AG09309 (cell line): ENCODE results near the gene MAPKAP1.

Source experiments
- DNase-seq: peaks from one replicate; pipeline ENCODE4 v3.0.0-alpha.2; 2010; ENCODE audit warnings: low read depth
- H3K4me3 ChIP-seq: 2 replicates; pipeline ENCODE4 v1.5.1; 2011; ENCODE audit warnings: mild to moderate bottlenecking, low read depth, low read length, moderate library complexity; ENCODE audit not compliant: control insufficient read depth
- TF ChIP-seq, protein P1 (sequence below): IDR thresholded peaks from 2 replicates; pipeline ENCODE4 v1.5.1; 2011; ENCODE audit warnings: mild to moderate bottlenecking, low read depth, low read length, inconsistent platforms; ENCODE audit not compliant: insufficient read depth, control insufficient read depth; ENCODE audit errors: missing control alignments

MAPKAP1 gene

GRCh38 chr9:125455876-125456275 is 251.1 kb downstream of the MAPKAP1 start:
- TF ChIP-seq, protein P1, sequence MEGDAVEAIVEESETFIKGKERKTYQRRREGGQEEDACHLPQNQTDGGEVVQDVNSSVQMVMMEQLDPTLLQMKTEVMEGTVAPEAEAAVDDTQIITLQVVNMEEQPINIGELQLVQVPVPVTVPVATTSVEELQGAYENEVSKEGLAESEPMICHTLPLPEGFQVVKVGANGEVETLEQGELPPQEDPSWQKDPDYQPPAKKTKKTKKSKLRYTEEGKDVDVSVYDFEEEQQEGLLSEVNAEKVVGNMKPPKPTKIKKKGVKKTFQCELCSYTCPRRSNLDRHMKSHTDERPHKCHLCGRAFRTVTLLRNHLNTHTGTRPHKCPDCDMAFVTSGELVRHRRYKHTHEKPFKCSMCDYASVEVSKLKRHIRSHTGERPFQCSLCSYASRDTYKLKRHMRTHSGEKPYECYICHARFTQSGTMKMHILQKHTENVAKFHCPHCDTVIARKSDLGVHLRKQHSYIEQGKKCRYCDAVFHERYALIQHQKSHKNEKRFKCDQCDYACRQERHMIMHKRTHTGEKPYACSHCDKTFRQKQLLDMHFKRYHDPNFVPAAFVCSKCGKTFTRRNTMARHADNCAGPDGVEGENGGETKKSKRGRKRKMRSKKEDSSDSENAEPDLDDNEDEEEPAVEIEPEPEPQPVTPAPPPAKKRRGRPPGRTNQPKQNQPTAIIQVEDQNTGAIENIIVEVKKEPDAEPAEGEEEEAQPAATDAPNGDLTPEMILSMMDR, result no peak
- no peak overlapping the region for H3K4me3 ChIP-seq
- no peak for DNase-seq

DNA sequence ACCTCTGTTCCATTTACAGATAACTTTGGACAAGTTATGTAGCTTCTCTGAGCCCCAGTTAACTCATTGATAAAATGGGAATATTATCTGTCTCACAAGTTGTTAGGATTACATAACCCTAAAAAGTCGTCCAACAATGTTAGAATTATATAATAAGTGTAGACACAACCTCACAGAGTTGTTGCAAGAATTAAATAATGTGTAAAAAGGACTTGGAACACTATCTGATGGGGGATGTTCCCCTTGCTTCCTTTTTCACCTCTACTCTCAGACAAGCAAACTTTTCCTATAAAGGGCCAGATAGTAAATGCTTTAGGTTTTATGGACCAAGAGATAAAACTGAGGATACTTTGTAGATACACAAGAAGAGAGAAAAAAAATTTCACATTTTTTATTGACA is 251.9 kb downstream of the MAPKAP1 start:
- no peak for DNase-seq
- no peak overlapping the region for H3K4me3 ChIP-seq
- TF ChIP-seq, protein P1, result no peak

DNA sequence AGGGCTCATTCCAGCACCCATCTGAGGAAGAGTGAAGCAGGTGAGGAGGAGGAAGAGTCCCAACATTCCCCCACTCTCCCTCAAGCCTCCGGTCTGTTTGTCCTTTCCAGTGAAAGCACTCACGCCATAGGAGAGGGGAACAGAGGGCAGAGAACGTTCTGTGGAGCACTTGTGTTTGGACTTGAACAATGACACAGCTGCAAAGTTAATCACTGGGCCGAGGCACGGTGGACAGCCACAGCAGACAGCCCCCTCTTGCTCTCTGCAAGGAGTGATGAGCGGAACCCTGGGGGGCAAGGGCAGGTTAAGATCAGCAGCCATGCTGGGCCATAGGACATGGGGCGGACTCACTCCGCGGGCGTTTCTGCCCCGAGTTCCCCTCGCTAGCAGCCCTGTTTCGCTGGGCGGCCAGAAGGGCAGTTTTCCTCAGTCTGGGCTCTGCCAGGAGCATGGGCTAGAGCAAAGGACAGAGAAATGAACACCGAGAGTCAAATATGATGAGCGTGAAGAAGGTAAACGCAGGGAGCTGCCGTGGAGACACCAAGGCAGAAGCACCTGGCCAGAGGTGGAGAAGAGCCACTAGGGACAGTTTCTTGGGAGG is 259.7 kb downstream of the MAPKAP1 start:
- H3K4me3 ChIP-seq, result no peak overlapping the region

GRCh38 chr9:125446561-125447094 is 260.4 kb downstream of the MAPKAP1 start:
- TF ChIP-seq, protein P1, result no peak
- DNase-seq, result no peak
- H3K4me3 ChIP-seq, result no peak overlapping the region

More for the DNA sequence above, 259.7 kb downstream of the MAPKAP1 start:
- TF ChIP-seq, protein P1, result no peak
- DNase-seq, result no peak

DNA sequence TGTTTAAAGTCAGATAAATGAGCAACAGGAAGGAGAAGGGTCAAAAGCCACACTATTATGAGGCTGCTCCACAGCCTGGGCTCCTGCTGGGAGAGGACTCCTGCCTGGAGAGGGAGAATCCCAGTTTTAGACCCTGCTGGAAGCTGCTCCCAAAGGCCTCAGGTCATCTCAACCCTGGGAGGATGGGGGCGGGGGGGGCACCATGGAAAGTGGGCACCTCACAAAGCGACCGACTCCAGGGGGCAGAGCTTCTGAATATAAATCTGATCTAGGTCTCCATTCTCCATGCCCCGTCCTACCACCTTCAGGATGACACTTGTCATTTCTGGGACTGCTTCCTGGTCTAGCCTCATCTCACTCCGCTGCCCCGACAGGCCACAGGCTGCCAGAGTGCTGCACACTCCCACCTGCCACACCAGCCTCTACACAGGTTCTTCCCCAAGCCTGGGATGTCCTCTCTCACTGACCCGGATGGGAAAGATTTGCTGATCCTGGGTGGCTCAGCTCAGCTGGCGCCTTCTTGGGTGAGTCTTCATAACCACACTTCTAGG is 262.0 kb downstream of the MAPKAP1 start:
- TF ChIP-seq, protein P1, result no peak
- no peak overlapping the region for H3K4me3 ChIP-seq
- no peak for DNase-seq

DNA sequence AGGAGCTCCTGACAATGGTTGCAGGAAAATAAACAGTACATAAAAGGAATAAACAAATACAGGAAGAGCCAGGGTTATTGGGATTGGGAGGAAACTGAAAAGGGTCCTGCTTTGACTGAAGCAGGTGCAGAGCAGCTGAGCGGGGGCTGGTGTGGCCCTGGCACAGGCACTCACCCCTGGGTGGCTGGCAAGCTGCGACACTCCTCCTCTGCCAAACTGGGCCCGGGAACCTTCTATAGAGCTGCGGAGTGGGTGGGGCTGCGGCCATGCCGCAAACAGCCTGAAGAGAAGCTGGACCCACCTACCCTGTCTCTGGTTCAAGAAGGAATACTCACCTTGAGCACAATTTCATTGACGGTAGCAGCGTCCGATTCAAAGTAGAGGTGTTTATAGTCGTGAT is 262.8 kb downstream of the MAPKAP1 start:
- TF ChIP-seq, protein P1, result no peak
- H3K4me3 ChIP-seq, result no peak overlapping the region
- DNase-seq, result no peak
